H9 (cell line): ENCODE measurements around the gene PSMC1. TPM values are rescaled to one million over a fixed set of nuclear protein-coding genes. Genes with fewer than 3 reads are reported as not detected.

Experiments used
- DNase-seq: peaks from one replicate; pipeline ENCODE4 v3.0.0-alpha.2; 2017
- H2AFZ ChIP-seq: one replicate; pipeline ENCODE4 v1.6.1; 2013; ENCODE audit warnings: mild to moderate bottlenecking, low read length, control low read depth, moderate library complexity
- H2AK5ac ChIP-seq: 2 replicates; pipeline ENCODE4 v1.6.1; 2013; ENCODE audit warnings: low read length, control low read depth, mixed read lengths; ENCODE audit not compliant: insufficient read length
- H2BK120ac ChIP-seq: one replicate; pipeline ENCODE4 v1.6.1; 2013; ENCODE audit warnings: low read depth, mild to moderate bottlenecking, low read length, control low read depth, inconsistent platforms; ENCODE audit not compliant: poor library complexity, severe bottlenecking
- H2BK12ac ChIP-seq: 2 replicates; pipeline ENCODE4 v1.6.1; 2013; ENCODE audit warnings: low read length, control low read depth, mixed read lengths, low read depth; ENCODE audit not compliant: insufficient read length
- H2BK15ac ChIP-seq: 2 replicates; pipeline ENCODE4 v1.6.1; 2013; ENCODE audit warnings: low read depth, low read length, control low read depth
- H2BK20ac ChIP-seq: one replicate; pipeline ENCODE4 v1.6.1; 2013; ENCODE audit warnings: low read depth, mild to moderate bottlenecking, low read length, control low read depth, inconsistent platforms; ENCODE audit not compliant: poor library complexity, severe bottlenecking
- H2BK5ac ChIP-seq: 2 replicates; pipeline ENCODE4 v1.6.1; 2013; ENCODE audit warnings: low read length, control low read depth, mixed read lengths; ENCODE audit not compliant: insufficient read length
- H3K14ac ChIP-seq: 2 replicates; pipeline ENCODE4 v1.6.1; 2013; ENCODE audit warnings: low read length, control low read depth; ENCODE audit not compliant: insufficient read depth
- H3K18ac ChIP-seq: 2 replicates; pipeline ENCODE4 v1.6.1; 2013; ENCODE audit warnings: low read depth, mild to moderate bottlenecking, mixed read lengths, low read length, control low read depth; ENCODE audit not compliant: insufficient read length
- H3K23ac ChIP-seq: 2 replicates; pipeline ENCODE4 v1.6.1; 2013; ENCODE audit warnings: low read length, control low read depth, mixed read lengths, low read depth; ENCODE audit not compliant: insufficient read length
- H3K23me2 ChIP-seq: 2 replicates; pipeline ENCODE4 v1.6.1; 2013; ENCODE audit warnings: low read depth, mild to moderate bottlenecking, mixed read lengths, low read length, control low read depth; ENCODE audit not compliant: insufficient read length, poor library complexity, severe bottlenecking
- H3K27ac ChIP-seq: 2 replicates; pipeline ENCODE4 v1.5.1; 2013; ENCODE audit warnings: low read length, control low read depth, mixed read lengths, low read depth; ENCODE audit not compliant: insufficient read length
- H3K27me3 ChIP-seq: 2 replicates; pipeline ENCODE4 v1.6.1; 2013; ENCODE audit warnings: low read length, control low read depth, inconsistent platforms; ENCODE audit not compliant: insufficient read depth
- H3K4ac ChIP-seq: 2 replicates; pipeline ENCODE4 v1.6.1; 2013; ENCODE audit warnings: low read depth, mild to moderate bottlenecking, control low read depth, inconsistent platforms, low read length, moderate library complexity
- H3K4me1 ChIP-seq: 2 replicates; pipeline ENCODE4 v1.6.1; 2013; ENCODE audit warnings: low read length, control low read depth, inconsistent platforms; ENCODE audit not compliant: insufficient read depth
- H3K4me2 ChIP-seq: 2 replicates; pipeline ENCODE4 v1.6.1; 2013; ENCODE audit warnings: low read length, control low read depth, mixed read lengths; ENCODE audit not compliant: insufficient read length, insufficient read depth
- H3K56ac ChIP-seq: 2 replicates; pipeline ENCODE4 v1.6.1; 2013; ENCODE audit warnings: low read depth, mild to moderate bottlenecking, mixed read lengths, low read length, control low read depth; ENCODE audit not compliant: insufficient read length
- H3K79me1 ChIP-seq: 2 replicates; pipeline ENCODE4 v1.6.1; 2013; ENCODE audit warnings: low read depth, mild to moderate bottlenecking, moderate library complexity, low read length, control low read depth, inconsistent platforms; ENCODE audit not compliant: insufficient read depth, poor library complexity, severe bottlenecking
- H3K79me2 ChIP-seq: 2 replicates; pipeline ENCODE4 v1.6.1; 2013; ENCODE audit warnings: low read length, control low read depth, inconsistent platforms; ENCODE audit not compliant: insufficient read depth
- H3K9ac ChIP-seq: 2 replicates; pipeline ENCODE4 v1.6.1; 2013; ENCODE audit warnings: low read length, control low read depth, mixed read lengths; ENCODE audit not compliant: insufficient read length; ENCODE audit errors: extremely low read depth
- H3K9me3 ChIP-seq: one replicate; pipeline ENCODE4 v1.6.1; 2013; ENCODE audit warnings: low read depth, low read length, inconsistent platforms; ENCODE audit not compliant: control insufficient read depth
- H3T11ph ChIP-seq: one replicate; pipeline ENCODE4 v1.6.1; 2013; ENCODE audit warnings: mild to moderate bottlenecking, low read length, control low read depth, inconsistent platforms
- H4K20me1 ChIP-seq: one replicate; pipeline ENCODE4 v1.6.1; 2013; ENCODE audit not compliant: control insufficient read depth, insufficient read length, insufficient read depth
- H4K5ac ChIP-seq: 2 replicates; pipeline ENCODE4 v1.6.1; 2013; ENCODE audit warnings: low read depth, mild to moderate bottlenecking, mixed read lengths, low read length, control low read depth; ENCODE audit not compliant: insufficient read length
- H4K8ac ChIP-seq: replicated peaks from 2 replicates; pipeline ENCODE4 v1.6.1; 2013; ENCODE audit warnings: low read length, control low read depth, mixed read lengths, low read depth; ENCODE audit not compliant: insufficient read length
- H4K91ac ChIP-seq: 2 replicates; pipeline ENCODE4 v1.6.1; 2013; ENCODE audit warnings: low read depth, mild to moderate bottlenecking, moderate library complexity, mixed read lengths, low read length, control low read depth; ENCODE audit not compliant: insufficient read length
- H3K27ac Mint-ChIP-seq, 3 experiments: 2 replicates in 2 of 3; 3 replicates in 1 of 3; pipeline ENCODE4 v1.8.0; 2020 to 2021; ENCODE audit warnings: mixed read lengths in 3 of 3, mild to moderate bottlenecking in 1 of 3, moderate library complexity in 1 of 3
- H3K27me3 Mint-ChIP-seq: 2 replicates; pipeline ENCODE4 v1.8.0; 2021; ENCODE audit warnings: low read depth, mild to moderate bottlenecking, moderate library complexity, mixed read lengths
- H3K36me3 Mint-ChIP-seq, 3 experiments: 2 replicates in 2 of 3; 3 replicates in 1 of 3; pipeline ENCODE4 v1.8.0; 2020 to 2021; ENCODE audit warnings: low read depth in 3 of 3, mixed read lengths in 3 of 3; ENCODE audit not compliant: insufficient read depth in 1 of 3
- H3K4me1 Mint-ChIP-seq, 2 experiments: 2 replicates each; pipeline ENCODE4 v1.8.0; 2020; ENCODE audit warnings: mixed read lengths in 2 of 2
- H3K4me3 Mint-ChIP-seq, 2 experiments: 2 replicates in 1 of 2; 3 replicates in 1 of 2; pipeline ENCODE4 v1.8.0; 2020 to 2021; ENCODE audit warnings: mild to moderate bottlenecking in 2 of 2, mixed read lengths in 2 of 2, moderate library complexity in 1 of 2
- H3K9me3 Mint-ChIP-seq, 2 experiments: 2 replicates in 1 of 2; 3 replicates in 1 of 2; pipeline ENCODE4 v1.8.0; 2020; ENCODE audit warnings: mild to moderate bottlenecking in 2 of 2, mixed read lengths in 2 of 2, moderate library complexity in 1 of 2
- WGBS: extraction: QIAGEN DNeasy Blood & Tissue Kit; methylation state at CpG from one replicate; pipeline ENCODE4 v1.1.7; 2013; ENCODE audit warnings: missing lambda C conversion rate, low lambda C conversion rate, mixed read lengths; ENCODE audit not compliant: insufficient read length; ENCODE audit errors: extremely low coverage; 5-methylcytosine and 5-hydroxymethylcytosine counted together
- total RNA-seq: library from RNA; stranded (reverse); gene quantifications from 2 replicates; pipeline ENCODE4 v1.2.1, GENCODE V29; 2021
- TF ChIP-seq, protein P1 (sequence below): fragments of 200-600 bp; sonication (generic); conservative IDR thresholded peaks from 3 replicates; pipeline ENCODE4 v1.8.0; 2021; ENCODE audit warnings: antibody characterized with exemption, mild to moderate bottlenecking

The PSMC1 gene
- total RNA-seq, 1 experiment from 2014 or later, result 113 TPM

DNA sequence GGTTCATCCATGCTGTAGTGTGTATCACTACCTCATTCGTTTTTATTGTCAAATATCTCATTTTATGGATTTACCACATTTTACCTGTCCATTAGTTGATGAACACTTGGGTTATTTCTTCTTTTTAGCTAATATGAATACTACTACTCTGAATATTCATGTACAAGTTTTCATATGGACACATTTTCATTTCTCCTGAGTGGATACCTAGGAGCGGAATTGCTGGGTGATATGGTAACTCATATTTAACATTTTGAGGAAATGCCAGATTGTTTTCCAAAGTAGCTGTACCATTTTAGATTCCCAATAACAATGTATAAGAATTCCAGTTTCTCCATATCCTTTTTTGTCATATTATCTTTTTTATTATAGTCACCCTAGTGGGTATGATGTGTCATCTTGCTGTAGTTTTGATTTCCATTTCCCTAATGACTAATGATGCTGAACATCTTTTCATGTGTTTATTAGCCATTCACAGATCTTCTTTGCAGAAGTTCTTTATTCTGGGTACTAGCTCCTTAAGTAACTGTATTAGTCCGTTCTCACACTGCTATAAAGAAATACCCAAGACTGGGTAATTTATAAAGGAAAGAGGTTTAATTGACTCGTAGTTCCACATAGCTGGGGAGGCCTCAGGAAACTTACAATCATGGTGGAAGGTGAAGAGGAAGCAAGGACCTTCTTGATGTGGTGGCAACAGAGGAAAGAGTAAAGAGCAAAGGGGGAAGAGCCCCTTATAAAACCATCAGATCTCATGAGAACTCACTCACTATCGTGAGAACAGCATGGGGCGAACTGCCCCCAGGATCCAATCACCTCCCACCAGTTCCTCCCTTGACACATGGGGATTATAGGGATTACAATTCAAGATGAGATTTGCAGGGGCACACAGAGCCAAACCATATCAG, 63.5 kb downstream of the PSMC1 start:
- no peak overlapping the region for H2BK20ac ChIP-seq
- Mint-ChIP-seq H3K4me1 (peaks cover 2 to 3% of the 10 kb centered on the region in 2 experiments; a peak in 1 of 4 replicates), H3K27ac (no peak overlapping the region), H3K9me3 (no peaks in the 10 kb centered on the region), H3K36me3 (peaks cover 5 to 22% (median 15%) of the 10 kb centered on the region in 3 experiments; a peak in 5 of 7 replicates), H3K4me3 (no peak overlapping the region), H3K27me3 (no peaks in the 10 kb centered on the region)
- H3K79me1 ChIP-seq, result peaks cover 2% of the 10 kb centered on the region
- no peaks in the 10 kb centered on the region for H3K23me2 ChIP-seq
- H3K18ac ChIP-seq, result no peak overlapping the region
- no peak overlapping the region for H2AFZ ChIP-seq
- no peak overlapping the region for H2AK5ac ChIP-seq
- no peak overlapping the region for H2BK12ac ChIP-seq
- H2BK120ac ChIP-seq, result no peak overlapping the region
- no peak overlapping the region for H3K14ac ChIP-seq
- H3K27ac ChIP-seq, result no peak overlapping the region
- H4K20me1 ChIP-seq, result no peaks in the 10 kb centered on the region
- H4K8ac ChIP-seq, result no peak overlapping the region
- H3K79me2 ChIP-seq, result no peaks in the 10 kb centered on the region
- no peak for DNase-seq
- H2BK15ac ChIP-seq, result no peak overlapping the region
- no peaks in the 10 kb centered on the region for H3K27me3 ChIP-seq
- no CpG with 5 or more reads among the region's 6 CpGs for WGBS
- H3K9ac ChIP-seq, result no peak overlapping the region
- TF ChIP-seq, protein P1, sequence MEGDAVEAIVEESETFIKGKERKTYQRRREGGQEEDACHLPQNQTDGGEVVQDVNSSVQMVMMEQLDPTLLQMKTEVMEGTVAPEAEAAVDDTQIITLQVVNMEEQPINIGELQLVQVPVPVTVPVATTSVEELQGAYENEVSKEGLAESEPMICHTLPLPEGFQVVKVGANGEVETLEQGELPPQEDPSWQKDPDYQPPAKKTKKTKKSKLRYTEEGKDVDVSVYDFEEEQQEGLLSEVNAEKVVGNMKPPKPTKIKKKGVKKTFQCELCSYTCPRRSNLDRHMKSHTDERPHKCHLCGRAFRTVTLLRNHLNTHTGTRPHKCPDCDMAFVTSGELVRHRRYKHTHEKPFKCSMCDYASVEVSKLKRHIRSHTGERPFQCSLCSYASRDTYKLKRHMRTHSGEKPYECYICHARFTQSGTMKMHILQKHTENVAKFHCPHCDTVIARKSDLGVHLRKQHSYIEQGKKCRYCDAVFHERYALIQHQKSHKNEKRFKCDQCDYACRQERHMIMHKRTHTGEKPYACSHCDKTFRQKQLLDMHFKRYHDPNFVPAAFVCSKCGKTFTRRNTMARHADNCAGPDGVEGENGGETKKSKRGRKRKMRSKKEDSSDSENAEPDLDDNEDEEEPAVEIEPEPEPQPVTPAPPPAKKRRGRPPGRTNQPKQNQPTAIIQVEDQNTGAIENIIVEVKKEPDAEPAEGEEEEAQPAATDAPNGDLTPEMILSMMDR, result no peak
- no peaks in the 10 kb centered on the region for H3K4me1 ChIP-seq
- no peak overlapping the region for H4K5ac ChIP-seq
- no peak overlapping the region for H3K4ac ChIP-seq
- no peak overlapping the region for H3T11ph ChIP-seq
- no peak overlapping the region for H3K23ac ChIP-seq
- no peak overlapping the region for H2BK5ac ChIP-seq
- H3K9me3 ChIP-seq, result no peaks in the 10 kb centered on the region
- H3K4me2 ChIP-seq, result no peak overlapping the region
- H3K56ac ChIP-seq, result no peak overlapping the region
- H4K91ac ChIP-seq, result no peak overlapping the region
